HG02610 (cell line): ENCODE results near the gene GEN1.

Experiments
- ATAC-seq: cut with Tn5 transposase; IDR thresholded peaks from one replicate; pipeline ENCODE4 v1.9.1; 2021; ENCODE audit warnings: mild to moderate bottlenecking, moderate library complexity; ENCODE audit not compliant: unreplicated experiment

The GEN1 gene, protein sequence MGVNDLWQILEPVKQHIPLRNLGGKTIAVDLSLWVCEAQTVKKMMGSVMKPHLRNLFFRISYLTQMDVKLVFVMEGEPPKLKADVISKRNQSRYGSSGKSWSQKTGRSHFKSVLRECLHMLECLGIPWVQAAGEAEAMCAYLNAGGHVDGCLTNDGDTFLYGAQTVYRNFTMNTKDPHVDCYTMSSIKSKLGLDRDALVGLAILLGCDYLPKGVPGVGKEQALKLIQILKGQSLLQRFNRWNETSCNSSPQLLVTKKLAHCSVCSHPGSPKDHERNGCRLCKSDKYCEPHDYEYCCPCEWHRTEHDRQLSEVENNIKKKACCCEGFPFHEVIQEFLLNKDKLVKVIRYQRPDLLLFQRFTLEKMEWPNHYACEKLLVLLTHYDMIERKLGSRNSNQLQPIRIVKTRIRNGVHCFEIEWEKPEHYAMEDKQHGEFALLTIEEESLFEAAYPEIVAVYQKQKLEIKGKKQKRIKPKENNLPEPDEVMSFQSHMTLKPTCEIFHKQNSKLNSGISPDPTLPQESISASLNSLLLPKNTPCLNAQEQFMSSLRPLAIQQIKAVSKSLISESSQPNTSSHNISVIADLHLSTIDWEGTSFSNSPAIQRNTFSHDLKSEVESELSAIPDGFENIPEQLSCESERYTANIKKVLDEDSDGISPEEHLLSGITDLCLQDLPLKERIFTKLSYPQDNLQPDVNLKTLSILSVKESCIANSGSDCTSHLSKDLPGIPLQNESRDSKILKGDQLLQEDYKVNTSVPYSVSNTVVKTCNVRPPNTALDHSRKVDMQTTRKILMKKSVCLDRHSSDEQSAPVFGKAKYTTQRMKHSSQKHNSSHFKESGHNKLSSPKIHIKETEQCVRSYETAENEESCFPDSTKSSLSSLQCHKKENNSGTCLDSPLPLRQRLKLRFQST

DNA sequence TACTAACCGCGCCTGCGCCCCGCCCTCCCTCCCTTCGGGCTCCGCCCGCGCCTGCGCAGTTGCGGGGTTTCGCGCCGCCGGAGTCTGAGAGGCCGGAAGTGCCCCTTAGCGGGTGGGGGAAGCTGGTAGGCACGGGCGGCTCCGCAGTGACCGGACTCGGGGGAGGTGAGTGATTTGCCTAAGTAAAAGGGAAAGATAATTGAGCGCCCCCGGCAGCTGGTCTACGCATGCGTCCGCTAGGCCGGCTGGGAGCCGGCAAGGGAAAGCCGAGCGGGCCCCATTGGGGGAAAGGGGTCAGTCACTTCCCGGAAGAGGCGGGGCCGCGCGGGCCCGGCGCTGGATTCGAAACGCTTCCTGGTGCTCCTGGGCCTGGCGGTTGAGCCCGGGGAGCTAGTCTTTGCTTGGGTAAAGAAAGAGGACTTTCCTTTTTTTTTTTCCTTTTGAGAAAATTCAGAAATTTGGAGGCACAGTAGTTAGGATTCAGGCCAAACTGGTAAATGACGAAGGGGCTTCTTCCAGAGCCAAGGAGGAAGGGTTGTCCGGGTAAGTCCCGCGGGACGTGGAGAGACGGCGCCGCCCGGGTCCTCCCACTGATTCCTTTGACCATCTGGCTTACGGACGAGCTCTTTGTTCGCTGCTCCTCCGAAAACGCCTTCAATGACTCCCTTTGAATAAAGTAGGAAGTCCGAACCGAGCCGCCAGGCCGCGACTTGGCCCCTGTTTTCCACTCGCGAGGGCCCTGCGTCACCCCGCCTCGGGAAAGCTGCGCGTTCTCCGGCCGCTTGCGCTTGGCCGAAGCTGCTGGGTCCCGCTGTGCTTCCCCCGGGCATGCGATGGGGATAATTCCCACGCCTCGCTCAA, at the start of gene GEN1, which contains the start of gene SMC6:
Gene GEN1 (plus strand): TSS at position 336 of the 861 bp plus-strand sequence. CDS start 5,806 bp downstream, outside the sequence.
Gene SMC6 (minus strand): TSS at position 8 of the 861 bp plus-strand sequence. CDS start 7,864 bp downstream, outside the sequence.
- ATAC-seq, result peak; percentile 76

DNA sequence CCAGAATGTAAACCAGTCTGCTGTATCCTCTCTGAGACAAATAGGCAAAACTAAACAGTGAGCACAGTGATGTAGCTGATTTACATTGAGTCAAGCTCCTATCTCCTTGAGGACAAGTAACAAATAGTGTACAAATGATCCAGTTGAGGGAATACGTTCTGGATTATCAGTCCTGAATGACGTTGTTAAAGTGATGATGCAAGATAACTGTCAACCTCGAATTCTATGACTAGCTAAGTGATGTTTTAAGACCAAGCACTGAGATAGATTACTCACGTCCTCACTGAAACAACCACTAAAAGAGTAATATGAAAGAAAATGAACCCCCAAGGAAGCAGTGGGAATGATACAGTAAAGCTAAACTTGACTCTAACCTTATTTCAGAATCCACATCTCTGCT, 47.1 kb upstream of the GEN1 start:
- no peak for ATAC-seq

DNA sequence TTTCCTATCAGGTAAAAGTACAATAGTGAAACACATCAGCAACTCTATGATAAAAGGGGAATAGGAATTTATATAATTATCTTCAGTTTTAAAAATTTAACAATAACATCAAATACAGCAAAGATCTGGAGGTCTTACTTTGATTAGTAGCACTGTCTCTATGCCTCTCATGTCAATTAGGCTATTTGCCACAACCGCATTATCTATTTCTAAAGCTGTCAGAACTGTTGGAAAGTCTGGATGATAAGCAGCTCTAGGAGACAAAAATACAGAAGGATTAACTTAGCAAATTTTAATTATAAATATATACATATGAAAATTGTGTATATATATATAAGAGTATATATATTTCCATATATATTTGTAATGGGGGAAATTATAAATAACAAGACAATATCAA, 45.4 kb upstream of the GEN1 start:
- no peak for ATAC-seq

DNA sequence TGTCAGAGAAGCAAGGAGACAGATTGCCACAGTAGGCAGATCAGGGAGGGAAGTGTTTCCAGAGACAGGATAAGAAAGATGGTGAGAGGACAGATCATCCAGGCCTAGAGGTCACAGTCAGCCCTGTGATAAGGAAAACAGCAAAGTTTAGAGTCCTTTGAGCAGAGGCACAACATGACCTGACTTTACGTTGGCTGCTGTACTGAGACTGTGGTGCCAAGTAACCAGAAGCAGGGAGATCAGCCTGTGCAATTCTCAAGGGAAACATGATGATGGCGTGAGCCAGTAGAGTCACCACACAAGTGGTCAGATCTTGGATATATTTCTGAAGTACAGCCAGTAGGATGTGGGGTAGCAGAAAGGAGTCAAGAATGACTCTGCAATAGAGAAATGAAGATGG, 44.0 kb upstream of the GEN1 start:
- no peak for ATAC-seq

DNA sequence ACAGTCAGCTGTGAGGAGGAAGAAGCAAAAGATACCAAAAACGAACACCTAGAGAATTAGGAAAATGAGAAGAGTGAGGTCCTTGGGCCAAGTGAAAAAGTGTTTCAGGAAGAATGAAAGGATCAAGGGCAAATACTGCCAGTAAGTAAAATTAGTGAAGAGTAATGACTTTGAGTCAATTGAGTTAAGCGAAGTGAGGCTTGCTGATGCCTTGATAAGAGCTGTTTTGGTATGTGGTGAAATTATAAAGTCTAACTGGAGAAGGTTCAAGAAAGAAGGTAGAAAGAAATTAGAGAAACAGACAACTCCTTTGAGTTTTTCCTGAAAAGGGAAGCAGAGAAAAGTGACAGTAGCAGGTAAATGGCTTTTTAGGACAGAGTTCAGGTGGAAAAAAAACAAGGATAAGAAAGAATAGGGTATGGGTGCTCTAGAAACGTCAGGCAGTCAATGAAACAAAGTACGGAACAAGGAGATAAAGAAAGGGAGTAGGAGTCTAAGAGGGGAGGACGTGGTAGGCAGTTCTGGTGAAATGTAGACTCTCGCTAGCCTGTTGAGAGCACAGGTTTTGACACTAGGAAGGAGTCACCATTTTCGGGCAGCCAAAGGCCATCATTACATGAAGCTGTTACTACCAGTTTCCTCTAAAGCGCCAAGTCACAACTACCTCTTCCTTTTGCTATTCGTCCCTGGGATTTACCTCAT, 43.2 kb upstream of the GEN1 start:
- no peak for ATAC-seq

DNA sequence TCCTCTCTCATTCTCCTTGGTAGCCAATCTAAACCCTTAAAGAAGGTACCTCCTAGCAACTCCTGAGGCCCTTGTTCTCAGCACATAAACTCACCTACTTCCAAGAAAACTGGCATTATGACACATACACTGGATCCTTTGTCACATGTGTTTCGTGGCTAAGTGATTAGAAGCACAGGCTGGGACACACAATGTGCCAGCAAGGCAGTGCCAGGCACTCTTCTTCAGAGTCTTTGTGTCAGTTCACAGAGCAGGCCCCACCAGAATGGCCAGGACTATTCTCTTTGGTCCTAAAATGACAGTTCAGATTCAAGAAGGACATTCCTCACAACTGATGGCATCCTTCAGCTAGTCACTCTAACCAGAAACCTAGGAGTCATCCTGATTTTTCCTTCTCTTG, 40.6 kb upstream of the GEN1 start:
- ATAC-seq, result no peak

DNA sequence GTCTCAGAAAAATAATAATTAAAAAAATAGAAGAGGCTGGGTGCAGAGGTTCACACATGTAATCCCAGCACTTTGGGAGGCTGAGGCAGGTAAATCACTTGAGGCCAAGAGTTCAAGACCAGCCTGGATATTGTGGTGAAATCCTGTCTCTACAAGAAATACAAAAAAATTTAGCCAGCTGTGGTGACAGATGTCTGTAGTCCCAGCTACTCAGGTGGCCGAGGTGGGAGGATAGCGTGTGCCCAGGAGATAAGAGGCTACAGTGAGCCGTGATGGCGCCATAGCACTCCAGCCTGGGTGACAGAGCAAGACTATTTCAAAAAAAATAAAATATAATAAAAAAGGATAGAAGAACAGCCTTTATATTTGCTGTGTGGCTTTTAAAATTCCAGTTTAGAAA, 36.3 kb upstream of the GEN1 start:
- ATAC-seq, result no peak

DNA sequence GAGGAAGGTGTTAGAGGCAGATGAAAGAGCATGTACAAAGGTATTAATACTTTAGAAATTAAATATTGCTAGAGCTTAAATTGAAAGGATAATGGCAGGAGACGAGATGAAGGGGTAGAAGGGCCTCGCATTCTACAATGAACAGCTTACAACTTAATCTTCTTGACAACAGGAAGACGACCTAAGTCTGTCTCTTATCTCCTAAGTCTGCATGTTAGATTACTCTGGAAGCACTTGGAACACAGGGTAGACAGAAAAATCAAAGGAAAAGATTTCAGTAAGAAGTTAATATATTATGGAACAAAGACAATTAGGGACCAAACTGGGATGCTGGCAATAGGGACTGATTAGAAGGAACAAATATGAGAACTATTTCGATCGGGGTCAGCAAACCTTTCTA, 35.2 kb upstream of the GEN1 start:
- ATAC-seq, result no peak

DNA sequence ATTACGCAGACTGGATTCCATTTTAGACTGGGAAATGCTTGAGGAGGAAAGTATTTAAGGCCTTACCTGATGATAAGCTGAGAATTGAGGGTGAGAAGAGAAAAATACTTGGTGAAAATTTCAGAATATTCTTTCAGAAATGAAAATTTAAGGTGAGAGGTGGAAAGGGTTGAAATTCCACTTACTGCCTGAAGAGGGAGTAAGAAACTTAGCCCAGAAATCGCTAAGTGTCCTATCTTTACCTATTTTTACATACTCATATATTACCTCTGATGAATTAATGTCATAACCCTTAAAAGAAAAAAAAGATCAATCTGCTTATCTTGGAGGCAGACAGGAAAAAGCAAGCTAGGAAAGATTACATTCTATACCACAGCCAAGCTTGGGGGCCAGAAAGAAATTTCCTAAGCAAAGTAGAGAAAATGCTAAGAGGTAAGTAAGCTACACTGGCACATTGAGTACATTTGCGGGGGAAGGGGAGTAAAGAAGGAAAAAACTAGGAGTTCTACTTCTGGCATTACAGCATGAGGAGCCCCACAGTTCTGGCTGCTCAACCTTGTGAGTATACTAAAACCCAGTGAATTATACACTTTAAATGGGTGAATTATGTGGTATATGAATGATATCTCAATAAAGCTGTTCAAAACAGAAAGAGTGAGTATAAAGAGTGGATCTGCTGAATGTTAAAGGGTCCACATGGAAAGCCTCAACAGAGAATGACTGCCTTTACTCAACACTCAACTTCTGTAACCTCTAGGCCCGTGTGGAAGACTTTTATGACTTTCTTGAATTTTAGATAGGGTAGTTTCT, 34.2 kb upstream of the GEN1 start:
- ATAC-seq, result no peak

DNA sequence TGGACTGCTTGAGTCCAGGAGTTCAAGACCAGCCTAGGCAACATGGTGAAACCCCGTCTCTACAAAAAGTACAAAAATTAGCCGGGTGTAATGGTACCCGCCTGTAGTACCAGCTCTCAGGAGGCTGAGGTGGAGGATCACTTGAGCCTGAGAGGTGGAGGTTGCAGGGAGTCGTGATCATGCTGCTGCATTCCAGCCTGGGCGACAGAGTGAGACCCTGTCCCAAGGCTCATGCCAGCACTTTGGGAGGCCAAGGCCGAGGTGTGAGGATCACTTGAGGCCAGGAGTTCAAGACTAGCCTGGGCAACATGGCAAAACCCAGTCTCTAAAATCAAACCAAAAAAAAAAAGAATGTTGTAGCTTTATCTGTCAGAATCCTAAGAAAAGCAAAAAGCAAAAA, 25.7 kb upstream of the GEN1 start:
- no peak for ATAC-seq

DNA sequence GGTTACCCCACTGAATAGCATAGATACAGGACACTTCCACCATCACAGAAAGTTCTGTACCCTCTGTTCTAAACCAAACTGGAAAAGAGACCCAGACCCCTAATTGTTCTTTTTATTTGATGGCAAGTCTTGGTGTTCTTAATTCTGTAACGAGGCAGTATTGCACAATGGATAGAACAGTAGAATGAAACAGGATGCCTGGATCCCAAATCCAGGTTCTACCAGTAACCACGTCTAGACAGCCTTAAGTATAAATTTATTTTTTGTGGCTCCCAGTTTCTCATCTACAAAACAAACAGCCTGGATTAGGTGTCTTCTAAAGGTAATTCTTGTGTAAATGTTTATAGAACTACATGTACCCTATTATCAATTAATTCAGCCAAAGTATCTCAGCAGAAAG, 24.1 kb upstream of the GEN1 start:
- ATAC-seq, result no peak

DNA sequence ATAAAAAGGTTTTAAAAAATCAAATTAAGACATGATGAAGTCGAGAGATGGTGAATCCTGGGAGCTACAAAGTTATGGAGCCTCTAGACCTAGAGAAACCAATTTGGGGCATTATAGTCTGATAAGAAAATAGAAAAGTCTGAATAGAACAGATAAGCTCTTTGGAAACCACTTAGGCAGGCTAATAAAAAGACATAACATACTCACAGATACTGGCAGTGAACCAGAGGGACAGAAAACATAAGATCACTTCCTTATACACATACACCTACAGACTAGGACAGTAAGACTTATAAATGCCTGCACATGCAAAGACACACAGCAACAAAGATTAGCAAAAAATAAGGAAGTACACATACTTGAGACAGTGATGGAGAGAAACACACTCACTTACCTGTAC, 20.3 kb upstream of the GEN1 start:
- ATAC-seq, result no peak

DNA sequence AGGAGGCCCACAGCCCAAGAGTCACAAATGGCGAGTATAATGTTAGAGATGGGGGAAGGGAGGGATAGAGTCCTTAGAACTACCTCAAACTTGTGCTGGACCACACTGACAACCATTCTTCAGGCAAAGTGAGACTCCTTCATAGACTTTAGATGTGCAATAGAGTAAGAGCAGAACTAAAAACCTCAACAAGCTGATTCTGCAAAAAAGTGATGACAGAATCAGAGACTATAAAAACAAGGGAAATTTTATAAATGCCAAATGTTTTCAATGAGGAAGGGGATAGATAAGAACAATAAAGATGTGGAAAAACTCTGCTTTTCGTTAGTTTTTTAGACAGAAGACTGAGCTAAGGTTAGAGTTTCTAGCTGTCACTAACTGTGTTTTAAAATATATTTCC, 18.1 kb upstream of the GEN1 start:
- ATAC-seq, result no peak

DNA sequence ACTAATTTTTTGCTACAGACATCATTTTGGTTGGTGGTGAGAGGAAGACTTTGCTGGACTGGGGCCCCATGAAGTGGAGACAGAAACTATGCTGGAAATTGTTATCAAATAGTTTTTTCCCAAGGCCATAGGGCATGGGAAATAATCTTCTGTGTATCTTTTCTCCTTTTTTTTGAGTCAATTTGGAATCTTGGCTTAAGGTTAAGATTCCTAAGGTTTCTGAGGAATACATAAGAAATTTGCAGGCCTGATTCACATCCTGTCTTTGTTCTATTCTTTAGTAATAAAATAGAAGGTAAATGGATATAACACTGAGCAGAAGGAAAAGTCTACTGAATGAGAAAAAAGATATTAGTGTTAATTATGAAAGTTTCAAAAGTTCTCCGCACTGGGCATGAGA, 16.9 kb upstream of the GEN1 start:
- no peak for ATAC-seq

DNA sequence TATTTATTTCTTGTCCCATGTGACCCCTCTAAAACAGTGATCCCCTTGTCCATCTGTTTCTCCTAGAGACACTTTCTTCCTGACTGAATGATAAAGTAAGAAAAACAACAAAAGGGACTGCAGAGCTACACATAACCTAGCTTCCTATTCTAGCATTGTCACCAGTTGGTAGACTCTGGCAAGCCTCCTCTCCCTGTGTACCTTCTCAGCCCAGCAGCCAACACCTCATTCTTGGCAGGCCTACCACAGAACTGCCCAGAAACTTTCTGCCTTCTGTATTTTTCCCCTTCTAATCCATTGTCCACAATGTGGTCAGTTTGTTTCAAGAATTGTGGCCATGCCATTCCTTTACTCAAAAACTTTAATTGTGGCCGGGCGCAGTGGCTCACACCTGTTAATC, 13.7 kb upstream of the GEN1 start:
- no peak for ATAC-seq

DNA sequence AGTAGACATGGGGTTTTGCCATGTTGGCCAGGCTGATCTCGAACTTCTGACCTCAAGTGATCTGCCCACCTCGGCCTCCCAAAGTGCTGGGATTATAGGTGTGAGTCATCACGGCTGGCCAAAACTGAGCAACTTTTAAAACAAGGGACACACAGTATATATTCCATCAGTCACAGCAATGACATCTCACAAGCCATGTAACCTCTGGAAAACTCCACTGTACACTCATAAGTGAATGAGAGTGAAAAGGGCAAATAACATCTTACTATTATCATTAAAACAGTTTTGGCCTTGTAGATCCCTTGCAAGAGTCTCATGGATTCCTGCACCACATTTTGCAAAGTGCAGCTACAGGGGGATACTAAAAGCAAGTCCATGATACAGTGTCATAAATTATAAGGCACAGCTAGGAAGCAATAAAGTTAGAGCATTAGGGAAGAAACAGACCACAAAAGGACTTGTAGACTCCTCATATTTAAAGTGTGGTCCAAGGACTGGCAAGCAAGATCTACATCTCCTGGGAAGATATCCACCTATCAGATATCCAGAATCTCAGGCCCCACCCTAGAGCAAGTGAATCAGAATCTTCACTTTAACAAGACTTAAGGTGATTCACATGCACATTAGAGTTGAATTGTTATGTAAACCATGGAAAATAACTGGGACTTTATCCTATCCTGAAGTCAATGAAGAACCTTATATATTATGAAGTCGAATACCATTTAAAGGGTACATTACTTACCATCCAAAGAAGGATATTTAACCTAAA, 6.1 kb upstream of the GEN1 start:
- no peak for ATAC-seq

DNA sequence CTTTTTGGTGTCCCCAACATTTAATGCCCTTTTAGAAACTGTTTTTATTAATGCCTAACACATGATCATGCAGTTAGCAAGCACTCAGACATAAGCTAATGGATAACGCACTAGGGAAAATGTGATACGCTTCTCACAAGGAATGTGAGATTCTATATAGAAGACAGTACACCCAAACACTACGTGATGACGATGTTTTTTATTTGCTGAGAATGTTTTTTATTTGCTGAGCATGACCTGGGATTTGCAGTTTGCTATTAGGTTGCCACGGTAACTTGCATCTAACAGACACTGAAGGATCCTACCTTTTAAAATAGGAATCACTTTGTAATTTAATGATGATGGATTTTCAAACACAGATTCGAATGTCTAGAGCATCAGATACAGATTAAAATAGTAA, 5.2 kb upstream of the GEN1 start:
- ATAC-seq, result no peak

DNA sequence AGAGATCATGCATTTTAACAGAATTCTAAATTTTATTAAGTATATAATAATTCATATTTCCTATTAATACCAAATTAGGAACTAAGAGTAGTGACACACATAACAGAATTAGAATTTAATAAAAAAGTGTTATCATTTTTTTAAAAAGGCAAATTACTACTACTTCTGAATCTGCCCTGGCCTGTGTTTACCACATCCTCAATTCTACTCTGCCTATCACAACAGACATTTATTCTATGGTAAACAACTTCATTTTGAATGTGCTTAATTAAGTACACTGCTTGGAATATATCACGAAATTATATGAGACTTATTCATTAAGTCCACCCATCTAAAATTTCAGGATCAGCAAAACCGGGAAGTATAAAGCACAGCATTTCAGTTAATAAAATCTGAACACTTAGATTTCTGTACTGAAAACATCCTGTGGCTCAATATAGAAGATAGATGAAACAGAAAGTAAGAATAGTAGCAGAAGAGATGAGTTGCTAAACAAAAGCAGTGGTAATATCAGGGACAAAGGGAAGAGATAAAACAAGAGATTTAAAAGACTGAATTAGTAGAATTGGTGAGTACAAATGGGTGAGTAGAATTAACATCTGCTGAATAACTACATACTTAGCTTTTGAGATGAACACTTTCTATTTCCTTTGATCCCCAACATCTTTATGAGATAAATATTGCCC, 4.0 kb upstream of the GEN1 start:
- ATAC-seq, result peak; percentile 20
